Activated effector memory CD4-positive, alpha-beta T cell treated with anti-CD3 and anti-CD28 coated beads, Interleukin-2, amount 50 U/mL, for 16 hours (primary cell): Measurements from ENCODE around the gene CNTD1.

Experiments used
- DNase-seq: peaks from one replicate; pipeline ENCODE4 v3.0.0-alpha.2; 2020

Gene CNTD1

GRCh38 chr17:42779936-42780850, 18.5 kb upstream of the CNTD1 start, which contains the start of gene WNK4:
Gene WNK4, plus strand, starts transcription at chr17:42780610. Its CDS starts 89 bp downstream, at chr17:42780699.
- DNase-seq: no peak

GRCh38 chr17:42780851-42781638, 17.6 kb upstream of the CNTD1 start:
- DNase-seq: no peak

GRCh38 chr17:42781639-42782165, 17.0 kb upstream of the CNTD1 start:
- DNase-seq: no peak

GRCh38 chr17:42782166-42783061, 16.2 kb upstream of the CNTD1 start:
- DNase-seq: no peak

DNA sequence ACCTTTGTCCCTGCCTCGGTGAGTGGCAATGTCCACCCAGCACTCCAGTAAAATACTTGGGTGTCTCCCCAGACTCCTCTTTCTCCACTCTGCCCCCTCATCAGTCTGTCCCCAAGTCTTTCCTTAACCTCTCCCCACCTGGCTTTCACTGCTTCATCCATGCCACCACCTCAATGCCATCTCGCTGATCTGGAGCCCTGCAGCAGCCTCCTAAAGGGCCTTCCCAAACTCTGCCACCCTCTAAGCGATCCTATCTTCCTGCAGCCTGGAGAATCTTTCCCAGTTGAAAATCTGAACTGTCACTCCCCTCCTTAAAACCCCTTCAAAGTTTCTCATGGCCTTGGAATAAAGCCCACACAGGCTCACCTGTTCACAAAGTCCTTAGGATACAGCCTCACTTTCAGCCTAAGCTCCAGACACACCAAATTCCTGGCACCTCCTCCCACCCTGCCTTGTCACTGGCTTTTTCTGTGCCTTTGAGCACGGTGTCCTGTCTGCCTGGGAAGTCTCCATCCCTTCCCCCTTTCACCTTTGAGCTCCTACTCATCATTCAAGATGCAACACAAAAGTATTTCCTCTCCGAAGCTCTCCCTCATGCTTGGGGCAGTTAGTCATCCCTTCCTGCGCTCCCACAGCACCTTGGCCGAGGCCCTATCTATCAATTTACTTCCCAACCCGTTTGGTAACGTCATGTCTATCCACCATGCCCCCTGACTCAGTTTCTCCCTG, 15.4 kb upstream of the CNTD1 start:
- DNase-seq: no peak

DNA sequence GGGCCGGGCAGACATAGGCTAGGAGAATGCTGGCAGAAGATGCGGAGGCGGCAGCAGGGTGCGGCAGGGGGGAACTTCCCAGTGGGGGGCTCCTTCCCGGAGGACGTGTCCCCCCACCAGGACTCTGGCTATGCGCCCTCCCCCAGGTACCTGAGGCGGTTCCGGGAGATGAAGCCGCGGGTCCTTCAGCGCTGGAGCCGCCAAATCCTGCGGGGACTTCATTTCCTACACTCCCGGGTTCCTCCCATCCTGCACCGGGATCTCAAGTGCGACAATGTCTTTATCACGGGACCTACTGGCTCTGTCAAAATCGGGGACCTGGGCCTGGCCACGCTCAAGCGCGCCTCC, 14.9 kb upstream of the CNTD1 start:
- DNase-seq: no peak

- no peak for DNase-seq
These were observed 14.3 kb upstream of the CNTD1 start for GRCh38 chr17:42784409-42784808.

GRCh38 chr17:42784811-42785592, 13.7 kb upstream of the CNTD1 start:
- no peak for DNase-seq

- no peak for DNase-seq
These were observed 11.4 kb upstream of the CNTD1 start for GRCh38 chr17:42787266-42787665.

- DNase-seq: no peak
These were observed 6.7 kb upstream of the CNTD1 start for GRCh38 chr17:42791948-42792347.

DNA sequence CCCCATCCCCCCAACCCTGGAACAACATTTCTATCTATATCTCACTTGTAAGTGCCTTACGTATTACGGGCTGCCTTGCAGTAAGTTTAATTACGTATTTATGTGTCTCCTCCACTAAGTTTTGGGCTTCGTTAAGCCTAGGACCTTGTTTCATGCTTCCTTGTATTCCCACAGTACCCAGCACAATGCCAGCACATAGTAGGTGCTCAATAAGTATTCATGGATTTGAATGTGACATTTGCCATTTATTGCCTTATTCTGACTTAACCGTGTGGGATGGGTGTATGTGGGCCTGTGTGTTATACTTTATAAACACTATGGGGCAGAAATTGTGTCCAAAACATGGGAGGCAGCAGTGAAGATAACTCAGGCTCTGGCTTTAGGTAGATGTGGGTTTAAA, 6.1 kb upstream of the CNTD1 start:
- no peak for DNase-seq

- DNase-seq: no peak
These were observed 3.6 kb upstream of the CNTD1 start for GRCh38 chr17:42795061-42795460.

DNA sequence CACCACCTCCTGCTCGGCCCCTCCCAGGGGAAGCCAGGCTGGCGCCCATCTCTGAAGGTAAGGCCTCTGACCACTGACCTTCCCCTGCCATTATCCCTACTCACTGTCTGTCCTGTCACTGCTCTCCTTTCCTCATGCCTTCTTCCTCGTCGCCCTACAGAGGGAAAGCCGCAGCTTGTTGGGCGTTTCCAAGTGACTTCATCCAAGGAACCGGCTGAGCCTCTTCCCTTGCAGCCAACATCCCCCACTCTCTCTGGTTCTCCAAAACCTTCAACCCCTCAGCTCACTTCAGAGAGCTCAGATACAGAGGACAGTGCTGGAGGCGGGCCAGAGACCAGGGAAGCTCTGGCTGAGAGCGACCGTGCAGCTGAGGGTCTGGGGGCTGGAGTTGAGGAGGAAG, 3.2 kb upstream of the CNTD1 start:
- no peak for DNase-seq

GRCh38 chr17:42796066-42796758, 2.4 kb upstream of the CNTD1 start:
- no peak for DNase-seq

GRCh38 chr17:42797067-42798007, 1.3 kb upstream of the CNTD1 start:
- no peak for DNase-seq

DNA sequence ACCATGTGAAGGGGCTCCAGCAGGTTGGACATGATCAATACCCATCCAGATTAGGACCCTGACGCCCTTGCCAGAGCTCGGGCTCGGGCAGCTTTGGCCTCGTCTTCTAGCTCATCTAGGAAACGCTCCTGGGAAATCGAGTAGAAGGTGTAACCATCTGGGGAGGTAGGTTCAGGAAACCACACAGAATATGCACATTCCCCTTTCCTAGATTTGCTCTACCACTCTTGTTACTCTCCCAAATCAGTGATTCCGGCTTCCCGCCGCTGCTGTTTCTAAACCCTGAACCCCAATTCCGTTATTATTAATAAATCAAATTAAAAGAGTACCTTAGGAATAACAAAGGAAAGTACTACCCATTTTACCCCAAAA, 664 bp upstream of the CNTD1 start:
- no peak for DNase-seq

DNA sequence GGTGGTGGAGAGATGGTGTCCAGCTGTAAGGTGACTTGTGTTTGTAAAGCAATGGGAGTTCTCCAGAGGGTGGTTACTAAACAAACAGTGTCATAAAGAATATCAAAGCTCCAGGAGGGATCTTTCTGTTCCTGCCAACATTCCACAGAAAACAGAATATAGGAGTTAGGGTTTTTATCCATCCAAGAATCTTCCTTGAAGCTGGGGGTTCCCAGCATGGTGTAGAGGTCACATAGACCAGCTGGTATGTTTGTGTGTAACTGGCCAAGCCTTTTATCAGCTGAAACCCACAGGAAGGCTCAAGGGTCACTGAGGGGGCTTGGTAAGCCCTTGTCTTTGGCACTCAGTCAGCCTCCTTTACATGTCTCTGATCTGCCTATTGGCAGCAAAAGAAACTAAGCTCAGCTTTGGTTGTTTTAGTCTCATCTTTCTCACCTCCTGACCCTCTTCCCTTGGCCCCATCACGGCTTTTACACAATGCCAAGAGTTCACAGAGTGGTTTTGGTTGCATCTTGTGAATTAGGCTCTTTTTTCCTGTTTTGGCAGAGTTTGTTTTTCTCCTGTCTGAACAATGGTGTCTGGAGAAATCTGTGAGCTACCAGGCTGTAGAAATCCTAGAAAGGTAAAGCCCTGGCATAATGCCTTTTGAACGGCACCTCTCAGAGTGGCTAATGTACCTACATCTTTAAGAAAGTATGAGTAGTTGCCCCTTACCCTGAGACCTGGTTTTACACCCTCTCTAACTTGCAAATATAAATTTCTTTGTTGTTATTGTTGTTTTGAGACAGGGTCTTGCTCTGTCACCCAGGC, 4.6 kb downstream of the CNTD1 start:
- DNase-seq: no peak

- DNase-seq: no peak
These were observed 6.3 kb downstream of the CNTD1 start for GRCh38 chr17:42804918-42805367.
